RWPE2 (cell line): ENCODE data around the gene STUB1.

Experiments
- ATAC-seq: fragments of 200-7000 bp; cut with Tn5 transposase; 3 replicates; pipeline ENCODE4 v1.9.1; 2021; ENCODE audit warnings: low read depth
- DNase-seq: peaks from one replicate; pipeline ENCODE4 v3.0.0-alpha.2; 2020; ENCODE audit warnings: low spot score
- H3K27ac ChIP-seq: fragments of 450-650 bp; 2 replicates; pipeline ENCODE4 v1.5.1; 2017; ENCODE audit warnings: mild to moderate bottlenecking; ENCODE audit not compliant: poor library complexity, severe bottlenecking
- H3K27me3 ChIP-seq: fragments of 250-450 bp; sonication (Bioruptor Pico); 2 replicates; pipeline ENCODE4 v1.5.1; 2021; ENCODE audit warnings: mild to moderate bottlenecking, moderate library complexity; ENCODE audit not compliant: insufficient read depth, poor library complexity, severe bottlenecking
- H3K36me3 ChIP-seq: fragments of 250-450 bp; sonication (Bioruptor Pico); 2 replicates; pipeline ENCODE4 v1.5.1; 2020; ENCODE audit warnings: low read depth, mild to moderate bottlenecking, moderate library complexity
- H3K4me1 ChIP-seq: fragments of 250-450 bp; sonication (Bioruptor Pico); 2 replicates; pipeline ENCODE4 v1.5.1; 2021; ENCODE audit warnings: mild to moderate bottlenecking, moderate library complexity; ENCODE audit not compliant: insufficient read depth, poor library complexity, severe bottlenecking
- H3K4me3 ChIP-seq: fragments of 250-450 bp; sonication (Bioruptor Pico); 2 replicates; pipeline ENCODE4 v1.5.1; 2021; ENCODE audit warnings: mild to moderate bottlenecking, moderate library complexity; ENCODE audit not compliant: severe bottlenecking
- H3K9me3 ChIP-seq: fragments of 250-450 bp; sonication (Bioruptor Pico); 2 replicates; pipeline ENCODE4 v1.5.1; 2021; ENCODE audit warnings: mild to moderate bottlenecking, moderate library complexity; ENCODE audit not compliant: severe bottlenecking
- TF ChIP-seq, protein P1 (sequence below): fragments of 450-650 bp; IDR thresholded peaks from one replicate; pipeline ENCODE4 v1.5.1; 2017; ENCODE audit warnings: mild to moderate bottlenecking, moderate library complexity; ENCODE audit not compliant: poor library complexity, severe bottlenecking

Gene STUB1

DNA sequence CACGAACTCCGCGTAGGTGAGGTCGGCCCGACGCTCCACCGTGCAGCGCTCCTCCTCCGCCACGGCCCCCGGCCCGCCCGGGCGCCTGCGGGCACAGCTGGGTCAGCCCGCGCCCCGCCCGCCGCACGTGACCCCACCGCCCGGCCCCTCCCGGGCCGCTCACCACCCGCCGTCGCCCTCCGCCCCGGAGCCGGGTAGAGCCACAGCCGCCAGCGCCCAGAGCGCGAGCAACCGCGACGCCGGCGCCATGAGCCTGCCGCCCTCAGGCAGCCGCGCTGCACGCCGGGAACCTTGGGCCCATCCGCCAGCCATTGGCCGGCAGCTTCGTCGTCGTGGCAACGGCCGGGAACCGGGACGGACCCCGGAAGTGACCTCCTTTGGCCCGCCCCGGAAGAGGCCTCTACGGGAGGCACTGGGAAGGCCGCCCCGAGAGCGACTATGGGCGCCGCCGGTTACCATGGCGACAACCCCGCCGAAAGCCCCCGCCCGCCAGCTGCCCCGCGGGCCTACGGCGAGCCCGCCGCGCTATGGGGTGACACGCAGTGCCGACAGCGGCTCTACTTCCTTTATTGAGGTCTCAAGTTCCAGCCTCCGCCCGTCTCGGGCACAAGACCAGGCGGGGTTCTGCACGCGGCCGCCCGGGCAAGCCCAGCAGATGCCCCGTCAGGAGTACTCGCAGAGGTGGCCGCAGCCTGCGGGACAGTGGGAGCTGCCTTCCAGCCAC is 4.0 kb downstream of the STUB1 start, which contains the start of gene JMJD8:
TSS of gene JMJD8 (minus strand) at position 264 of the 724 bp plus-strand sequence. CDS start at position 249, 15 bp downstream.
- peaks cover 12% of the 10 kb centered on the region for H3K4me1 ChIP-seq
- H3K27me3 ChIP-seq = no peaks in the 10 kb centered on the region

DNA sequence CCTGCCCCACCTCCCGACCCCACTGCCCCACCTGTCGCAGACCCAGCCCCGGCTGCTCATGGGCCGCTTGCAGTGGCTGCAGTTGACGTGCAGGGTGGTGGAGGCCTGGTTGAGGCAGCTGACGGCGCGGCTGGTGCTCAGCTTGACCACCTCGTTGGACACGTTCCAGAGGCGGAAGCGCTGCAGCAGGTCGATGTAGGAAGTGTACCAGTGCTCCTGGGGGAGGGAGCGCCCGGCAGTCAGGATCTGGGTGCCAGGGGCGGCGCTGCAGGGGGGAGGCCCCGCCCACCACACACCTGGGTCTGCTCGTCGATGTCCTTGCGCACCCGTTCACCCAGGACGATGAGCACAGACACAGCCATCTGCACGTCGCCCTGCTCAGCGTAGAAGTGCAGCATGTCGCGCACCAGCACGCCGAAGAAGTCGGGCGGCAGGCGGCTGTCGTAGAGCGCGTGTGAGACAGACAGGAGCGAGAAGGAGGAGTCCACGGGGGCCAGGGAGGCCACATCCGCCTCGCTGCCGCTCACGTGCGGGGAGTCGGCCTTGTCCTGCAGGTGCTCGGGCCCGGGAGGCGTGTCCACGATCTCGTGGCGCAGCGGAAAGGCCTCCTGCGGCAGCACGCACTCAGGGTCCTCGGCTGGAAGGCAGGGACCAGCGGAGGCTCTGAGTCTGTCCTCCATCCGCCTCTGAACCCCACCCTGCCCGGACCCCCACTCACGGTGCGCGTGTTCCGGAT is 4.9 kb downstream of the STUB1 start:
- TF ChIP-seq, protein P1, sequence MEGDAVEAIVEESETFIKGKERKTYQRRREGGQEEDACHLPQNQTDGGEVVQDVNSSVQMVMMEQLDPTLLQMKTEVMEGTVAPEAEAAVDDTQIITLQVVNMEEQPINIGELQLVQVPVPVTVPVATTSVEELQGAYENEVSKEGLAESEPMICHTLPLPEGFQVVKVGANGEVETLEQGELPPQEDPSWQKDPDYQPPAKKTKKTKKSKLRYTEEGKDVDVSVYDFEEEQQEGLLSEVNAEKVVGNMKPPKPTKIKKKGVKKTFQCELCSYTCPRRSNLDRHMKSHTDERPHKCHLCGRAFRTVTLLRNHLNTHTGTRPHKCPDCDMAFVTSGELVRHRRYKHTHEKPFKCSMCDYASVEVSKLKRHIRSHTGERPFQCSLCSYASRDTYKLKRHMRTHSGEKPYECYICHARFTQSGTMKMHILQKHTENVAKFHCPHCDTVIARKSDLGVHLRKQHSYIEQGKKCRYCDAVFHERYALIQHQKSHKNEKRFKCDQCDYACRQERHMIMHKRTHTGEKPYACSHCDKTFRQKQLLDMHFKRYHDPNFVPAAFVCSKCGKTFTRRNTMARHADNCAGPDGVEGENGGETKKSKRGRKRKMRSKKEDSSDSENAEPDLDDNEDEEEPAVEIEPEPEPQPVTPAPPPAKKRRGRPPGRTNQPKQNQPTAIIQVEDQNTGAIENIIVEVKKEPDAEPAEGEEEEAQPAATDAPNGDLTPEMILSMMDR = no peak
- no peaks in the 10 kb centered on the region for H3K27me3 ChIP-seq
- peaks cover 13% of the 10 kb centered on the region for H3K4me1 ChIP-seq
- ATAC-seq = no peak
- H3K4me3 ChIP-seq = no peak overlapping the region
- H3K27ac ChIP-seq = peak overlapping the region; percentile 77
- no peaks in the 10 kb centered on the region for H3K9me3 ChIP-seq
- peaks cover 44% of the 10 kb centered on the region for H3K36me3 ChIP-seq
- no peak for DNase-seq

More for the DNA sequence above, 4.0 kb downstream of the STUB1 start, which contains the start of gene JMJD8:
- no peaks in the 10 kb centered on the region for H3K9me3 ChIP-seq
- ATAC-seq = peak; percentile 67
- H3K27ac ChIP-seq = peak within 1 kb of the TSS; percentile 77
- TF ChIP-seq, protein P1 = no peak
- DNase-seq = peak; percentile 99
- H3K36me3 ChIP-seq = peaks cover 44% of the 10 kb centered on the region
- peak within 1 kb of the TSS; percentile 72 for H3K4me3 ChIP-seq

DNA sequence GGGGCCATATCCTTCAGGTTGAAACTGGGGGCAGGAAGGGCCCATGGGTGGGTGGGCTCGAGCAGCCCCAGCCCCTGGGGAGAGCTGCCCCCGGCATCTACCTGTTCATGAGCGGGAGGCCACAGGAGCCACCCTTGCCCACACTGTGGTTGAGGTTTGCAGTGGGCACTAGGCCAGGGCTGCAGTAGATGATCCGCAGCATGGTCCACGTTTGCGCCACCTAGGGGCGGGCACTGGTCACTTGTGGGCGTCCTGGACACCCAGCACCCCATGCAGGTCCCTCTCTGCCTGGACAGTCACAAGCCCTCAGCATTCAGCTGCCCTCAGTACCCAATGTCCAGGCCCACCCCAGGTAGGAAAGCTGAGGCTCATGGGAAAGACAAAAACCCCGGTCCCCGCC is 5.8 kb downstream of the STUB1 start:
- ATAC-seq = no peak
- Histone ChIP-seq H3K4me3 (no peak overlapping the region), H3K27ac (no peak overlapping the region), H3K27me3 (no peaks in the 10 kb centered on the region), H3K4me1 (peaks cover 13% of the 10 kb centered on the region), H3K36me3 (peaks cover 44% of the 10 kb centered on the region), H3K9me3 (no peaks in the 10 kb centered on the region)
- no peak for DNase-seq
- TF ChIP-seq, protein P1 = peak; percentile 56

DNA sequence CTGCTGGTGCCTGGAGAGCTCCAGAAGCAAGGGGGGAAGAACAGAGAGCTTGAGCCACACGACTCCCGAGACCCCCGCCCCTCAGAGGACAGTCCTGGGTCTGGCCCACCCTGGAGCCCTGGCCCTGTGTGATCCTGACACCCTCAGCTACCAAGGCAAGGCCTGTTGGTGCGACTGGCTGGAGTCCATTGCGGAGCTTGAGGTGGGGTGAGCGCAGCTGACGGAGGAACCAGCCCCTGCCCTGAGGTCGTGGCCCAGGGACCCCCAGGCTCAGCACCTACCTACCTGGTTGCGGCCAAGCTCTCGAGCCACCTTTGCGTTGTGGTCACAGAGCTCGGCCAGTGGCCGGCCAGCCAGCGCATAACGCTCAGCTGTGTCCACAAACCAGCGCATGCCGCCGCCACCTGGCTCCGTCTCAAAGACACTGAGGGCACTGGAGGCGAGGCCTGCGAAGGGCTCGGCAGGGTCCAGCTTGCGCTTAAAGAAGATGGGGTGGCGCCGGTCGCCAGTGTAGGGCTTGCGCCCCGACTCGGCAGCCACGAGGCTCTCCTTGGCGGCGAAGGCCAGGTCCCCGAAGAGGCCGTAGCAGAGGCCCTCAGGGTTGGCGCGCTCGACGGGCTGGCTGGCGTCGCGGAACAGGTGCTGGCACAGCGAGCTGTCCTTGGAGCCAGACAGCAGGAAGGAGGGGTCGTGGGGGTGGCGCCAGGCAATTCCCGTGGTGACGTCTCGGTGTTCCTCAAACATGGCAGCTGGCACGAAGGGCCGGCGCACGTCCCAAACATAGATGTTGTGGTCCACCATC is 6.5 kb downstream of the STUB1 start:
- TF ChIP-seq, protein P1 = no peak
- Histone ChIP-seq H3K36me3 (peaks cover 37% of the 10 kb centered on the region), H3K4me1 (peaks cover 9% of the 10 kb centered on the region), H3K27ac (no peak overlapping the region), H3K4me3 (no peak overlapping the region), H3K27me3 (no peaks in the 10 kb centered on the region), H3K9me3 (no peaks in the 10 kb centered on the region)
- DNase-seq (no peak), ATAC-seq (no peak)
